Transverse colon (tissue), 3 donors: Measurements from ENCODE around the gene CBLC.

Experiments used
- POLR2A ChIP-seq: fragments of 450-650 bp; IDR thresholded peaks from one replicate; pipeline ENCODE4 v1.6.1; 2016; ENCODE audit warnings: antibody characterized with exemption, mild to moderate bottlenecking, moderate library complexity
- TF ChIP-seq, protein P1 (sequence below), 5 experiments: fragments of 200-600 bp in 3 of 5; fragments of 450-650 bp in 2 of 5; sonication (generic) in 3 of 5; IDR thresholded peaks; 1 replicate in 2 of 5; 2 replicates in 3 of 5; pipeline ENCODE4 v1.5.1; 2016 to 2017; ENCODE audit warnings: antibody characterized with exemption in 5 of 5, inconsistent platforms in 3 of 5, mild to moderate bottlenecking in 2 of 5, moderate library complexity in 1 of 5

DNA sequence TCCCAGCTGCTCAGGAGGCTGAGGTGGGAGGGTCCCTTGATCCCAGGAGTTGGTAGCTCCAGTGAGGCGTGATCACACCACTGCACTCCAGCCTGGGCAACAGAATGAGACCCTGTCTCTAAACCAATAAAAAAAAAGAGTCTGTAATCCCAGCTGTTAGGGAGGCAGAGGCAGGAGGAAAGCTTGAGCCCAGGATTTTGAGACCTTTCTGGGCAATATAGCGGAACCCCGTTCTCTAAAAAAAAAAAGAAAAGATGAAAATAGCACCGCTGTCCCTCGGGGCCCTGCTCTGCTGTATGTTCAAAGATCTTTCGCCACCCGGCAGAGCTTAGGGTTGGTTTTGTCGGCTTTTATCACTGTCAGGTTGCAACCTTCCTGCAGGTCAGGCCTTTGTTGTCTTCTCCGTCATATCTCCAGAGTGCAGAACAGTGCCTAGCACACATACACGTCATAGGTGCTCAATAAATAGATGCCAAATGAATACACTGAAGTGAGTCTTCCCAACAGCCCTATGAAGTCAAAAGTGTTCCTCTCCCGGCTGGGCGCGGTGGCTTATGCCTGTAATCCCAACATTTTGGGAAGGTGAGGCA, 17.8 kb downstream of the CBLC start:
- TF ChIP-seq, protein P1, sequence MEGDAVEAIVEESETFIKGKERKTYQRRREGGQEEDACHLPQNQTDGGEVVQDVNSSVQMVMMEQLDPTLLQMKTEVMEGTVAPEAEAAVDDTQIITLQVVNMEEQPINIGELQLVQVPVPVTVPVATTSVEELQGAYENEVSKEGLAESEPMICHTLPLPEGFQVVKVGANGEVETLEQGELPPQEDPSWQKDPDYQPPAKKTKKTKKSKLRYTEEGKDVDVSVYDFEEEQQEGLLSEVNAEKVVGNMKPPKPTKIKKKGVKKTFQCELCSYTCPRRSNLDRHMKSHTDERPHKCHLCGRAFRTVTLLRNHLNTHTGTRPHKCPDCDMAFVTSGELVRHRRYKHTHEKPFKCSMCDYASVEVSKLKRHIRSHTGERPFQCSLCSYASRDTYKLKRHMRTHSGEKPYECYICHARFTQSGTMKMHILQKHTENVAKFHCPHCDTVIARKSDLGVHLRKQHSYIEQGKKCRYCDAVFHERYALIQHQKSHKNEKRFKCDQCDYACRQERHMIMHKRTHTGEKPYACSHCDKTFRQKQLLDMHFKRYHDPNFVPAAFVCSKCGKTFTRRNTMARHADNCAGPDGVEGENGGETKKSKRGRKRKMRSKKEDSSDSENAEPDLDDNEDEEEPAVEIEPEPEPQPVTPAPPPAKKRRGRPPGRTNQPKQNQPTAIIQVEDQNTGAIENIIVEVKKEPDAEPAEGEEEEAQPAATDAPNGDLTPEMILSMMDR (IDR thresholded peaks at IDR 0.05) = no peak
- no peak for TF ChIP-seq POLR2A
